GM12878 (cell line): ENCODE data around the gene MEI1. TPM values are rescaled to one million over a fixed set of nuclear protein-coding genes. Genes with fewer than 3 reads are reported as not detected.

Experiments
- BACH1 ChIP-seq: fragments of 450-650 bp; IDR thresholded peaks from 2 replicates; pipeline ENCODE4 v1.6.1; 2017; ENCODE audit warnings: mild to moderate bottlenecking, borderline replicate concordance
- EGR1 ChIP-seq, 2 experiments: IDR thresholded peaks; 1 replicate in 1 of 2; 2 replicates in 1 of 2; pipeline ENCODE4 v1.6.1; 2011 to 2012; ENCODE audit warnings: low read depth in 2 of 2, low read length in 2 of 2, borderline replicate concordance in 1 of 2, mild to moderate bottlenecking in 1 of 2, moderate library complexity in 1 of 2
- ETV6 ChIP-seq, 2 experiments: fragments of 450-650 bp in 1 of 2; IDR thresholded peaks in 1 of 2; conservative IDR thresholded peaks in 1 of 2; 2 replicates each; pipeline ENCODE4 v1.6.1; 2014; ENCODE audit warnings: antibody characterized with exemption in 1 of 2, borderline replicate concordance in 1 of 2, low read depth in 1 of 2, mild to moderate bottlenecking in 1 of 2, moderate library complexity in 1 of 2
- GABPA ChIP-seq: IDR thresholded peaks from 2 replicates; pipeline ENCODE4 v1.6.1; 2014; ENCODE audit warnings: antibody characterized with exemption, low read depth, mild to moderate bottlenecking, inconsistent platforms
- GATAD2B ChIP-seq: fragments of 450-650 bp; conservative IDR thresholded peaks from 2 replicates; pipeline ENCODE4 v1.6.1; 2017; ENCODE audit warnings: low read depth, mild to moderate bottlenecking, moderate library complexity
- HDGF ChIP-seq: fragments of 450-650 bp; IDR thresholded peaks from 2 replicates; pipeline ENCODE4 v1.6.1; 2016; ENCODE audit warnings: antibody characterized with exemption
- IRF4 ChIP-seq: IDR thresholded peaks from 2 replicates; pipeline ENCODE4 v1.6.1; 2011; ENCODE audit warnings: low read depth, low read length
- NFIC ChIP-seq: IDR thresholded peaks from 2 replicates; pipeline ENCODE4 v1.6.1; 2012; ENCODE audit warnings: low read depth, mild to moderate bottlenecking, inconsistent platforms, low read length, moderate library complexity
- NR2C1 ChIP-seq: fragments of 450-650 bp; IDR thresholded peaks from 2 replicates; pipeline ENCODE4 v1.6.1; 2017; ENCODE audit warnings: antibody characterized with exemption, mild to moderate bottlenecking, moderate library complexity
- PAX5 ChIP-seq: IDR thresholded peaks from 2 replicates; pipeline ENCODE4 v1.6.1; 2011; ENCODE audit warnings: low read depth, low read length, borderline replicate concordance
- PML ChIP-seq: IDR thresholded peaks from 2 replicates; pipeline ENCODE4 v1.6.1; 2012; ENCODE audit warnings: low read length, inconsistent platforms
- POU2F2 ChIP-seq: IDR thresholded peaks from 3 replicates; pipeline ENCODE4 v1.6.1; 2011; ENCODE audit warnings: low read depth, mild to moderate bottlenecking, low read length, borderline replicate concordance
- RUNX3 ChIP-seq: IDR thresholded peaks from 2 replicates; pipeline ENCODE4 v1.6.1; 2012; ENCODE audit warnings: low read length, inconsistent platforms
- SMAD5 ChIP-seq: IDR thresholded peaks from 2 replicates; pipeline ENCODE4 v1.6.1; 2016; ENCODE audit warnings: antibody characterized with exemption, low read depth
- SP1 ChIP-seq: IDR thresholded peaks from one replicate; pipeline ENCODE4 v1.6.1; 2011; ENCODE audit warnings: low read depth, low read length
- ZNF217 ChIP-seq: fragments of 450-650 bp; IDR thresholded peaks from 2 replicates; pipeline ENCODE4 v1.6.1; 2017; ENCODE audit warnings: antibody characterized with exemption, mild to moderate bottlenecking
- ZNF24 ChIP-seq: fragments of 450-650 bp; IDR thresholded peaks from 2 replicates; pipeline ENCODE4 v1.6.1; 2017; ENCODE audit warnings: antibody characterized with exemption, mild to moderate bottlenecking
- polyA plus RNA-seq, 11 experiments: library from polyadenylated mRNA; depleted of rRNA in 4 of 11; unstranded in 6 of 11; stranded (reverse) in 5 of 11; fragments of >200 nt; fragmentation: Nextera tagmentation in 4 of 11; fragmentation: Illumina TruSeq in 1 of 11; extraction: Ambion mirVana in 4 of 11; extraction: Trizol in 1 of 11; gene quantifications; 1 replicate in 1 of 11; 2 replicates in 10 of 11; pipeline versions ENCODE4 v1.2.1 to v1.2.3, GENCODE V29; 2011 to 2016; ENCODE audit warnings: inconsistent platforms in 2 of 11, missing spikeins in 2 of 11, low read depth in 1 of 11
- total RNA-seq, 4 experiments: library from RNA; depleted of rRNA in 3 of 4; stranded (reverse); fragments of >200 nt in 3 of 4; fragmentation: Illumina TruSeq in 1 of 4; extraction: Trizol in 1 of 4; gene quantifications; 2 replicates each; pipeline versions ENCODE4 v1.2.1 to v1.2.3, GENCODE V29; 2013 to 2021
- TF ChIP-seq, protein P1 (sequence below), 3 experiments: IDR thresholded peaks in 2 of 3; conservative IDR thresholded peaks in 1 of 3; 2 replicates each; pipeline ENCODE4 v1.5.1; 2011; ENCODE audit warnings: low read depth in 3 of 3, low read length in 3 of 3, mild to moderate bottlenecking in 3 of 3, control low read depth in 2 of 3, moderate library complexity in 2 of 3, inconsistent platforms in 1 of 3, mixed read lengths in 1 of 3; ENCODE audit not compliant: control insufficient read depth in 2 of 3, insufficient read depth in 1 of 3; ENCODE audit errors: extremely low read depth in 1 of 3
- TF ChIP-seq, protein P2 (sequence below): fragments of 450-650 bp; IDR thresholded peaks from 2 replicates; pipeline ENCODE4 v1.6.1; 2016; ENCODE audit warnings: mild to moderate bottlenecking, moderate library complexity, borderline replicate concordance
- TF ChIP-seq, protein P3 (sequence below): IDR thresholded peaks from 2 replicates; pipeline ENCODE4 v1.6.1; 2012; ENCODE audit warnings: low read depth, low read length, improper control_type of control experiment

The MEI1 gene
- total and polyA plus RNA-seq, 10 of the 15 experiments (the other 5 are each of a cell fraction or from before 2014, with no cell fraction given) = 27.9 to 48.9 (median 35.8) TPM

GRCh38 chr22:41688365-41689211 is 10.7 kb upstream of the MEI1 start, which contains the start of gene SNU13 (continued):
- peak in 1 of 2 experiments; percentile 45; a peak in 1 of 3 replicates for TF ChIP-seq EGR1 (IDR thresholded peaks at IDR 0.05; ENCODE audit: borderline replicate concordance in 1 of 2, low read depth in 2 of 2, low read length in 2 of 2)
- peak; percentile 94 for TF ChIP-seq PML
- TF ChIP-seq SMAD5 = peak; percentile 94
- TF ChIP-seq, protein P1, sequence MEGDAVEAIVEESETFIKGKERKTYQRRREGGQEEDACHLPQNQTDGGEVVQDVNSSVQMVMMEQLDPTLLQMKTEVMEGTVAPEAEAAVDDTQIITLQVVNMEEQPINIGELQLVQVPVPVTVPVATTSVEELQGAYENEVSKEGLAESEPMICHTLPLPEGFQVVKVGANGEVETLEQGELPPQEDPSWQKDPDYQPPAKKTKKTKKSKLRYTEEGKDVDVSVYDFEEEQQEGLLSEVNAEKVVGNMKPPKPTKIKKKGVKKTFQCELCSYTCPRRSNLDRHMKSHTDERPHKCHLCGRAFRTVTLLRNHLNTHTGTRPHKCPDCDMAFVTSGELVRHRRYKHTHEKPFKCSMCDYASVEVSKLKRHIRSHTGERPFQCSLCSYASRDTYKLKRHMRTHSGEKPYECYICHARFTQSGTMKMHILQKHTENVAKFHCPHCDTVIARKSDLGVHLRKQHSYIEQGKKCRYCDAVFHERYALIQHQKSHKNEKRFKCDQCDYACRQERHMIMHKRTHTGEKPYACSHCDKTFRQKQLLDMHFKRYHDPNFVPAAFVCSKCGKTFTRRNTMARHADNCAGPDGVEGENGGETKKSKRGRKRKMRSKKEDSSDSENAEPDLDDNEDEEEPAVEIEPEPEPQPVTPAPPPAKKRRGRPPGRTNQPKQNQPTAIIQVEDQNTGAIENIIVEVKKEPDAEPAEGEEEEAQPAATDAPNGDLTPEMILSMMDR (IDR thresholded peaks at IDR 0.05 in 2 of 3, conservative IDR thresholded peaks at IDR 0.05 in 1 of 3; ENCODE audit: control insufficient read depth in 2 of 3, extremely low read depth in 1 of 3, insufficient read depth in 1 of 3, low read depth in 3 of 3, low read length in 3 of 3) = no peak
- no peak; the same call in 1 of the 2 replicates for TF ChIP-seq BACH1
- TF ChIP-seq NR2C1 = peak; percentile 84
- TF ChIP-seq NFIC = no peak
- peak; percentile 97 for TF ChIP-seq PAX5
- no peak for TF ChIP-seq IRF4
- TF ChIP-seq, protein P2, sequence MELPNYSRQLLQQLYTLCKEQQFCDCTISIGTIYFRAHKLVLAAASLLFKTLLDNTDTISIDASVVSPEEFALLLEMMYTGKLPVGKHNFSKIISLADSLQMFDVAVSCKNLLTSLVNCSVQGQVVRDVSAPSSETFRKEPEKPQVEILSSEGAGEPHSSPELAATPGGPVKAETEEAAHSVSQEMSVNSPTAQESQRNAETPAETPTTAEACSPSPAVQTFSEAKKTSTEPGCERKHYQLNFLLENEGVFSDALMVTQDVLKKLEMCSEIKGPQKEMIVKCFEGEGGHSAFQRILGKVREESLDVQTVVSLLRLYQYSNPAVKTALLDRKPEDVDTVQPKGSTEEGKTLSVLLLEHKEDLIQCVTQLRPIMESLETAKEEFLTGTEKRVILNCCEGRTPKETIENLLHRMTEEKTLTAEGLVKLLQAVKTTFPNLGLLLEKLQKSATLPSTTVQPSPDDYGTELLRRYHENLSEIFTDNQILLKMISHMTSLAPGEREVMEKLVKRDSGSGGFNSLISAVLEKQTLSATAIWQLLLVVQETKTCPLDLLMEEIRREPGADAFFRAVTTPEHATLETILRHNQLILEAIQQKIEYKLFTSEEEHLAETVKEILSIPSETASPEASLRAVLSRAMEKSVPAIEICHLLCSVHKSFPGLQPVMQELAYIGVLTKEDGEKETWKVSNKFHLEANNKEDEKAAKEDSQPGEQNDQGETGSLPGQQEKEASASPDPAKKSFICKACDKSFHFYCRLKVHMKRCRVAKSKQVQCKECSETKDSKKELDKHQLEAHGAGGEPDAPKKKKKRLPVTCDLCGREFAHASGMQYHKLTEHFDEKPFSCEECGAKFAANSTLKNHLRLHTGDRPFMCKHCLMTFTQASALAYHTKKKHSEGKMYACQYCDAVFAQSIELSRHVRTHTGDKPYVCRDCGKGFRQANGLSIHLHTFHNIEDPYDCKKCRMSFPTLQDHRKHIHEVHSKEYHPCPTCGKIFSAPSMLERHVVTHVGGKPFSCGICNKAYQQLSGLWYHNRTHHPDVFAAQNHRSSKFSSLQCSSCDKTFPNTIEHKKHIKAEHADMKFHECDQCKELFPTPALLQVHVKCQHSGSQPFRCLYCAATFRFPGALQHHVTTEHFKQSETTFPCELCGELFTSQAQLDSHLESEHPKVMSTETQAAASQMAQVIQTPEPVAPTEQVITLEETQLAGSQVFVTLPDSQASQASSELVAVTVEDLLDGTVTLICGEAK = peak; percentile 88
- TF ChIP-seq ZNF24 = no peak
- TF ChIP-seq GATAD2B = 0 out of 2 replicates have a peak, but pooled peaks have one; percentile 56
- peak; percentile 86 for TF ChIP-seq ZNF217
- peak; percentile 90 for TF ChIP-seq GABPA
- TF ChIP-seq, protein P3, sequence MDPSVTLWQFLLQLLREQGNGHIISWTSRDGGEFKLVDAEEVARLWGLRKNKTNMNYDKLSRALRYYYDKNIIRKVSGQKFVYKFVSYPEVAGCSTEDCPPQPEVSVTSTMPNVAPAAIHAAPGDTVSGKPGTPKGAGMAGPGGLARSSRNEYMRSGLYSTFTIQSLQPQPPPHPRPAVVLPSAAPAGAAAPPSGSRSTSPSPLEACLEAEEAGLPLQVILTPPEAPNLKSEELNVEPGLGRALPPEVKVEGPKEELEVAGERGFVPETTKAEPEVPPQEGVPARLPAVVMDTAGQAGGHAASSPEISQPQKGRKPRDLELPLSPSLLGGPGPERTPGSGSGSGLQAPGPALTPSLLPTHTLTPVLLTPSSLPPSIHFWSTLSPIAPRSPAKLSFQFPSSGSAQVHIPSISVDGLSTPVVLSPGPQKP = peak; percentile 75; the same call in 1 of the 2 replicates
- TF ChIP-seq RUNX3 = peak; percentile 83
- no peak for TF ChIP-seq HDGF
- peak; percentile 38 for TF ChIP-seq SP1
- peak in 1 of 2 experiments; percentile 94; a peak in 2 of 4 replicates for TF ChIP-seq ETV6 (conservative IDR thresholded peaks at IDR 0.05 in 1 of 2, IDR thresholded peaks at IDR 0.05 in 1 of 2; ENCODE audit: borderline replicate concordance in 1 of 2, low read depth in 1 of 2)
- peak; percentile 48; the same call in 1 of the 3 replicates for TF ChIP-seq POU2F2
